HepG2 (cell line): ENCODE results near the gene PIM1. TPM values are rescaled to one million over a fixed set of nuclear protein-coding genes. Genes with fewer than 3 reads are reported as not detected.
A peak's percentile ranks its signal among the peaks of the same experiment; 100 is the strongest.

Experiments used
- CTCF ChIP-seq: sonication (generic); formaldehyde crosslinking; IDR thresholded peaks from 2 replicates; pipeline ENCODE4 v1.5.0; 2020; ENCODE audit warnings: mild to moderate bottlenecking, missing genetic modification reagents, moderate library complexity
- IKZF4 ChIP-seq: sonication (generic); formaldehyde crosslinking; IDR thresholded peaks from 2 replicates; pipeline ENCODE4 v1.5.1; 2020; ENCODE audit warnings: borderline replicate concordance, mild to moderate bottlenecking, low read depth, missing genetic modification reagents; ENCODE audit errors: not compliant biosample characterization
- PAWR ChIP-seq: sonication (generic); formaldehyde crosslinking; IDR thresholded peaks from 2 replicates; pipeline ENCODE4 v1.4.0; 2020; ENCODE audit warnings: missing genetic modification reagents, mild to moderate bottlenecking, borderline replicate concordance
- RFXAP ChIP-seq: sonication (generic); formaldehyde crosslinking; IDR thresholded peaks from 2 replicates; pipeline ENCODE4 v1.4.0; 2020; ENCODE audit warnings: missing genetic modification reagents, borderline replicate concordance
- TRIM24 ChIP-seq: sonication (generic); formaldehyde crosslinking; IDR thresholded peaks from 2 replicates; pipeline ENCODE4 v1.8.0; 2022; ENCODE audit warnings: mild to moderate bottlenecking, missing genetic modification reagents
- ZBTB43 ChIP-seq: sonication (generic); formaldehyde crosslinking; conservative IDR thresholded peaks from 2 replicates; pipeline ENCODE4 v1.4.0; 2020; ENCODE audit warnings: missing genetic modification reagents
- ZGPAT ChIP-seq: IDR thresholded peaks from 2 replicates; pipeline ENCODE4 v1.6.1; 2016; ENCODE audit warnings: mild to moderate bottlenecking
- ZKSCAN8 ChIP-seq: IDR thresholded peaks from 2 replicates; pipeline ENCODE4 v1.6.1; 2016; ENCODE audit warnings: borderline replicate concordance, missing genetic modification reagents, missing compliant biosample characterization
- ZMYM2 ChIP-seq: sonication (generic); formaldehyde crosslinking; IDR thresholded peaks from 2 replicates; pipeline ENCODE4 v1.8.0; 2022; ENCODE audit warnings: mild to moderate bottlenecking, missing genetic modification reagents
- ZNF234 ChIP-seq: sonication (generic); formaldehyde crosslinking; conservative IDR thresholded peaks from 2 replicates; pipeline ENCODE4 v1.5.1; 2020; ENCODE audit warnings: mild to moderate bottlenecking, missing genetic modification reagents
- ZNF558 ChIP-seq: sonication (generic); formaldehyde crosslinking; IDR thresholded peaks from 2 replicates; pipeline ENCODE4 v1.9.0; 2022; ENCODE audit warnings: mild to moderate bottlenecking, missing genetic modification reagents, borderline replicate concordance
- polyA plus RNA-seq, 8 experiments: library from polyadenylated mRNA; depleted of rRNA in 3 of 8; stranded (reverse) in 7 of 8; unstranded in 1 of 8; fragments of >200 nt; fragmentation: Illumina TruSeq in 4 of 8; extraction: Trizol in 4 of 8; gene quantifications; 2 replicates each; pipeline versions ENCODE4 v1.2.1 to v1.2.3, GENCODE V29; 2011 to 2016; ENCODE audit warnings: low read depth in 4 of 8, missing spikeins in 1 of 8, mixed read lengths in 1 of 8; ENCODE audit not compliant: insufficient read depth in 1 of 8
- total RNA-seq, 5 experiments: library from RNA; depleted of rRNA; stranded (reverse); fragments of >200 nt; fragmentation: Illumina TruSeq; extraction: Trizol; gene quantifications; 2 replicates each; pipeline ENCODE4 v1.2.3, GENCODE V29; 2016; ENCODE audit warnings: low read depth in 1 of 5
- TF ChIP-seq, protein P1 (sequence below): IDR thresholded peaks from 2 replicates; pipeline ENCODE4 v1.6.1; 2016; ENCODE audit warnings: low read depth

The PIM1 gene
- total and polyA plus RNA-seq, 2 of the 13 experiments (the other 11 are each of a cell fraction or from before 2014, with no cell fraction given) = 29.4 to 117 TPM

- TF ChIP-seq ZGPAT (CRISPR knock-in tag) = peak; percentile 30; the same call in 1 of the 2 replicates
- TF ChIP-seq PAWR (CRISPR knock-in tag) = no peak
- peak; percentile 19 for TF ChIP-seq CTCF
- TF ChIP-seq, protein P1, sequence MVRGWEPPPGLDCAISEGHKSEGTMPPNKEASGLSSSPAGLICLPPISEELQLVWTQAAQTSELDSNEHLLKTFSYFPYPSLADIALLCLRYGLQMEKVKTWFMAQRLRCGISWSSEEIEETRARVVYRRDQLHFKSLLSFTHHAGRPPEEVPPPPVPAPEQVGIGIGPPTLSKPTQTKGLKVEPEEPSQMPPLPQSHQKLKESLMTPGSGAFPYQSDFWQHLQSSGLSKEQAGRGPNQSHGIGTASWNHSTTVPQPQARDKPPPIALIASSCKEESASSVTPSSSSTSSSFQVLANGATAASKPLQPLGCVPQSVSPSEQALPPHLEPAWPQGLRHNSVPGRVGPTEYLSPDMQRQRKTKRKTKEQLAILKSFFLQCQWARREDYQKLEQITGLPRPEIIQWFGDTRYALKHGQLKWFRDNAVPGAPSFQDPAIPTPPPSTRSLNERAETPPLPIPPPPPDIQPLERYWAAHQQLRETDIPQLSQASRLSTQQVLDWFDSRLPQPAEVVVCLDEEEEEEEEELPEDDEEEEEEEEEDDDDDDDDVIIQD (CRISPR knock-in tag) = no peak
- no peak for TF ChIP-seq ZBTB43 (CRISPR knock-in tag)
- TF ChIP-seq ZNF558 (CRISPR knock-in tag) = 0 out of 2 replicates have a peak, but pooled peaks have one; percentile 15
- TF ChIP-seq RFXAP (CRISPR knock-in tag) = no peak; the same call in none of the 2 replicates
- TF ChIP-seq IKZF4 (CRISPR knock-in tag) = peak; percentile 20
- peak; percentile 77 for TF ChIP-seq ZNF234 (CRISPR knock-in tag)
- TF ChIP-seq ZMYM2 (CRISPR knock-in tag) = no peak
- no peak for TF ChIP-seq TRIM24 (CRISPR knock-in tag)
- TF ChIP-seq ZKSCAN8 (CRISPR knock-in tag) = no peak
Measured at GRCh38 chr6:37170273-37171200, 585 bp downstream of the PIM1 start (continued).
